G401 (cell line): ENCODE results near the gene FLT3LG. TPM values are rescaled to one million over a fixed set of nuclear protein-coding genes. Genes with fewer than 3 reads are reported as not detected.
A peak's percentile ranks its signal among the peaks of the same experiment; 100 is the strongest.

Experiments used
- DNase-seq: peaks from one replicate; pipeline ENCODE4 v3.0.0-alpha.2; 2015; ENCODE audit warnings: low spot score
- in situ Hi-C: cut with HindIII; loops from 2 replicates; pipeline ENCODE4 v1.10.0; 2016; ENCODE audit warnings: low sequenced_read_pairs, mixed read lengths
- total RNA-seq: library from RNA; depleted of rRNA; stranded (reverse); fragments of >200 nt; shearing (Covaris generic); gene quantifications from 2 replicates; pipeline ENCODE4 v1.2.3, GENCODE V29; 2014

FLT3LG gene
- total RNA-seq, 1 experiment from 2014 or later = not detected

DNA sequence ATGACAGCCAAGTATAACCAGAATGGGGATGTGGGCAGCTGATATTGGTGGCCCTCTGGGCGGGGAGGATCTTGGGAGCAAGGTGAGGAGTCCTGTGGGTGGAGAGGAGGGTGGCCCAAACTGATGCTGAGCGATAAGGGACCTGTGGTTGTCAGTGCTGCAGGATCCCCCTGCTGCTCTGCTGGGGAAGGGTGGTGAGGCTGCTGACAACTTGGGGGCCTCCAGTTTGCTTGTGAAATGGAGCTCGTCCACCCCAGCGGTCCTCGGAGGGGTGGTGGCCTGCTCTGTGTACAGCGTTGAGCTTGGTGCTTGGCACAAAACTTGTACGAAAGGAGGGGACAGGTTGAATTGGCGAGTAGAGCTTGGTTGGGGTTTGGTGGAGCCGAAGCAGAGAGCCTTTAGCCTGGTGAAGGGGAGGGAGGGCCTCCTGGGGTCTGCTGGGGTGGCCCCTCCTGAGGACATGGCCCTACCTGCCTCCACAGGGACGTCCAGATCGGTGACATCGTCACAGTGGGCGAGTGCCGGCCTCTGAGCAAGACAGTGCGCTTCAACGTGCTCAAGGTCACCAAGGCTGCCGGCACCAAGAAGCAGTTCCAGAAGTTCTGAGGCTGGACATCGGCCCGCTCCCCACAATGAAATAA lies 25.1 kb downstream of the FLT3LG start:
- in situ Hi-C loops = no loop called here
- DNase-seq = no peak

DNA sequence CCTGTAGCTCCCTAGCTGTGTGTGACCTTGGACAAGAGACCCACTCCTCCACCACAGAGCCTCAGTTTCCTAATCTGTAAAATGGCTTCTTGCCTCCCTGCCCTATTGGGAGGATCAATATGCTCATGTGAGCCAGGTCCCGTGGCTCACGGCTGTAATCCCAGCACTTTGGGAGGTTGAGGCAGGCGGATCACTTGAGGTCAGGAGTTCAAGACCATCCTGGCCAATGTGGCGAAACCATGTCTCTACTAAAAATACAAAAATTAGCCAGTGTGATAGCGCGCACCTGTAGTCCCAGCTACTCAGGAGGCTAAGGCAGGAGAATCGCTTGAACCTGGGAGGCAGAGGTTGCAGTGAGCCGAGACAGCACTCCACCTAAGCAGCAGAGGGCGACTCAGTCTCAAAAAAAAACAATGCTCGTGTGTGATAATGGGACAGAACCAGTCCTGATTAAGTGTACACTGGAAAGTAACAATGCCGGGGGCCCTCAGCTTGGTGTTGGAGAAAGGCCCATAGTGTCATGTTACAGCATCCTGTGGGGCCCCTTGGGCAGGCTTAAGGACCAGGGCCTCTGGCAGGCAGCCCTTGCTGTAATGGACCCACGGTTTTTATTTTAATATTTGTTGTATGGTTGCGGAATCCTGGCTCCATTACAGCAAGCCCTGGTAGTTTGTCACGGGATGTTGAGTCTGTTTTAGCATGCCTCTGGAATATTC lies 29.0 kb downstream of the FLT3LG start:
- in situ Hi-C loops = no loop called here
- peak; percentile 48 for DNase-seq

GRCh38 chr19:49503582-49503962 lies 29.6 kb downstream of the FLT3LG start:
- in situ Hi-C loops = no loop called here

GRCh38 chr19:49506575-49507105 lies 32.6 kb downstream of the FLT3LG start:
- peak; percentile 42 for DNase-seq
- in situ Hi-C loops = no loop called here

More at GRCh38 chr19:49503582-49503962, 29.6 kb downstream of the FLT3LG start:
- DNase-seq = no peak

DNA sequence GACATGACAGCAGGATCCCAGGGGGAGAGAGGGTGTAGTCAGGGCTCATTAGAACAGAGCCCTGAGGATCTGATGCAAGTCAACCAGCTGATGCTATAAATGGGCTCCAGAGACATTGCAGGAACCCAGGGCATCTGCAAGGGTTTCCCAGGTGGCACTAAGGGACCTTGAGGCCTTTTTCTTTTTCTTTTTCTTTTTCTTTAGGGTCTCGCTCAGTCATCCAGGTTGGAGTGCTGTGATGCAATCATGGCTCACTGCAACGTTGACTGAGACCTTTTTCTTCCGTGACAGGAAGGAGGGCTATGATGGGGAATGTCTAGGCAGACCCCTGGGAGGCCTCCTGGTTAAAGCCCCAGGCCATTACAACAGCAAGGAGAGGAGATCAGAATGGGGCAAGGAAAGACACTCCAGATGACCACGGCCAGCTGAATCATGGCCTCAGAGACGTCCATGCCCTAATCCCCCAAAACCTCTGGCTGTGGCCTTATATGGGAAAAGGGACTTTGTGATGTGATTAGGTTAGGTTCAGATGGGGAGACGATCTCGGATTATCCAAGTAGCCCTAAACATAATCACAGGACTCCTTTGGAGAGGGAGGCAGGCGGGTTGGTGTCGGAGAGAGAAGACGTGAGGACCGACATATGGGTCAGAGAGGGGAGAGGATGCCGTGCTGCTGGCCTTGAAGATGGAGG lies 33.9 kb downstream of the FLT3LG start:
- no peak for DNase-seq
- in situ Hi-C loops = no loop called here

GRCh38 chr19:49512970-49513745 lies 39.1 kb downstream of the FLT3LG start:
- in situ Hi-C loops = loop anchor here (5.0 to 10.0 kb wide), 2 partner anchors 49 to 162 kb away; partner anchors contain the start of gene PRMT1
- DNase-seq = no peak

GRCh38 chr19:49513746-49514118 lies 39.7 kb downstream of the FLT3LG start:
- in situ Hi-C loops = loop anchor here (5.0 to 10.0 kb wide), 2 partner anchors 49 to 161 kb away; partner anchors contain the start of gene PRMT1
- no peak for DNase-seq

DNA sequence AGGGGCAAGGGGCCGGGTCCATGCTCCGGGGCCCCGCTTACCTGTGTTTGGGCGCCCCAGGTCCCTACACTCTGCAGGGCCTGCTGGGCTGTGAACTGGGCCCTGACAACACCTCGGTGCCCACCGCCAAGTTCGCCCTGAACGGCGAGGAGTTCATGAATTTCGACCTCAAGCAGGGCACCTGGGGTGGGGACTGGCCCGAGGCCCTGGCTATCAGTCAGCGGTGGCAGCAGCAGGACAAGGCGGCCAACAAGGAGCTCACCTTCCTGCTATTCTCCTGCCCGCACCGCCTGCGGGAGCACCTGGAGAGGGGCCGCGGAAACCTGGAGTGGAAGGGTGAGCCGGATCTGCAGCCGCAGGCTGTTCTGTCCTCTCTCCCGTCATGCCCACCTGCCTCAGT lies 40.1 kb downstream of the FLT3LG start:
- DNase-seq = no peak
- in situ Hi-C loops = loop anchor here (5.0 to 10.0 kb wide), 2 partner anchors 48 to 161 kb away; partner anchors contain the start of gene PRMT1

DNA sequence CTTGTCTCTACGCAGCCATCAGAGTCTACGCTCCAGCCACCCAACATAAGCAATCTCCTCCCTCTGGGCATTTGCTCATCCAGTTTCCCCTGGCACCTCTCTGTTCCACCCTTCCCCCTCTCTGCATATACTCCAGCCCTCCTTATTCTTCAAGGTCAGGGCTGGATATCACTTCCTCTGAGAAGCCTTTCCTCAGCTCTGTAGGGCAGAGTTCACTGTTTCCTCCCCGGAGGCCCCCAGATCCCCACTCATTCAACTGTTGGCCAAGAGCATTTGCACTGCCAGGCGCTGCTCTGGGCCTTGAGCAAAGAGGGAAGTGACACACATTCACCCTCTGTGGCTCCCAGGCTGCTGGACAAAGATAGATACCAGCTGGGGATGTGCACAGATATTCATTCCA lies 41.8 kb downstream of the FLT3LG start:
- in situ Hi-C loops = loop anchor here (10.0 kb wide), 1 partner anchor 159 kb away; the partner anchor contains the start of gene PRMT1
- no peak for DNase-seq

- in situ Hi-C loops = loop anchor here (10.0 kb wide), 1 partner anchor 157 kb away; the partner anchor contains the start of gene PRMT1
- no peak for DNase-seq
These were observed 44.0 kb downstream of the FLT3LG start for GRCh38 chr19:49518033-49518432.

GRCh38 chr19:49520705-49521319 lies 46.8 kb downstream of the FLT3LG start:
- DNase-seq = peak; percentile 23
- in situ Hi-C loops = no loop called here

- in situ Hi-C loops = no loop called here
- DNase-seq = no peak
These were observed 50.9 kb downstream of the FLT3LG start for GRCh38 chr19:49524812-49525455.

- in situ Hi-C loops = no loop called here
- DNase-seq = no peak
These were observed 54.3 kb downstream of the FLT3LG start for GRCh38 chr19:49528211-49528771.

DNA sequence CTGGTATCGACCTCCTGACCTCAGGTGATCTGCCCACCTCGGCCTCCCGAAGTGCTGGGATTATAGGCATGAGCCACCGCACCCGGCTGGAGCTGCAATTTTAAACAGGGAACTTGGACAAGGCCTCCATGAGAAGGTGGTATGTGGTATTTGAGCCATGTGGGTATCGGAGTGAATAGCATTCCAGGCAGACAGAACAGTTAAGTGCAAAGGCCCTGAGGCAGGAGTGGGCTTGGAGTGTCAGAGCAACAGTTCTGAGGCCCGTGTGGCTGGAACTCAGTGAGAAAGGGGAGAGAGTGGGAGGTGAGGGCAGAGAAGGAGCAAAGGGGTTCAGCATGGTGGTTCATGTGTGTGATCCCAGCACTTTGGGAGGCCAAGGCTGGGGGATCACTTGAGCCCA lies 56.7 kb downstream of the FLT3LG start:
- no peak for DNase-seq
- in situ Hi-C loops = no loop called here

DNA sequence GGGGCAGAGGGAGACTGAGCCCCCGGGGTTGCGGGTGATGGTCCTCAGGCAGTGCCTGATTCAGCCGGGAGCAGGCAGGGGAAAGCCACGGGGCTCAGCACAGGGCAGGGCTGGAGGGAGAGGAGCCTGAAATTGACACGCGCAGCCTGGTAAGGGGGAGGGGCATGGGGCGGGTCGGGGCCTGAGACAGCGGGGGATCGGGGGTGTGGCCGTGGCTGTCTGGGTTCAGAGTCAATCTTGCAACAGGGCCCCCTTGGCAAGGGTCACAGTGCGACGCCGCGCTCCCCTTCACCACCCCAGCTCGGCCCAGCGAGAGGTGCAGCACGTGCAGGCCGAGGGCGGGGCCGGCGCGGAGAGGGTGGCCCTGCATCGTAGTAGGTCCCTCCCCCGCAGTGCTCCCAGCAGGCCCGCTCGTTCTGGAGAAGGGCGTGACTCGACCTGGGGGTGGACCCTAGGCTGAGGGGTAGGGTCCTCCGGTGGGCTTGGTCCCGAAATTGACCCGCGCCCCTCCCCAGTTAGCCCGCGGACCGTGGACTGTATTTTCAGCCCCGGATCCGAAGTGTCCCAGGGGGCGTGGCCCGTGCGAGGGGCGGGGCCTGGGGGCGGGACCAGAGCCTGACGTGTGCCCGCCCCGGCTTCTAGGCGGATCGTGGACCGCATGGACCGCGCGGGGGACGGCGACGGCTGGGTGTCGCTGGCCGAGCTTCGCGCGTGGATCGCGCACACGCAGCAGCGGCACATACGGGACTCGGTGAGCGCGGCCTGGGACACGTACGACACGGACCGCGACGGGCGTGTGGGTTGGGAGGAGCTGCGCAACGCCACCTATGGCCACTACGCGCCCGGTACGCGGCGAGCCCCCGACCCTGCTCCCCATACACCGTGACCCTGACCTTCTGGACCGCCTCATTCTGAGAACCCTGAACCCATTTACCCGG lies 59.8 kb downstream of the FLT3LG start:
- in situ Hi-C loops = no loop called here

DNA sequence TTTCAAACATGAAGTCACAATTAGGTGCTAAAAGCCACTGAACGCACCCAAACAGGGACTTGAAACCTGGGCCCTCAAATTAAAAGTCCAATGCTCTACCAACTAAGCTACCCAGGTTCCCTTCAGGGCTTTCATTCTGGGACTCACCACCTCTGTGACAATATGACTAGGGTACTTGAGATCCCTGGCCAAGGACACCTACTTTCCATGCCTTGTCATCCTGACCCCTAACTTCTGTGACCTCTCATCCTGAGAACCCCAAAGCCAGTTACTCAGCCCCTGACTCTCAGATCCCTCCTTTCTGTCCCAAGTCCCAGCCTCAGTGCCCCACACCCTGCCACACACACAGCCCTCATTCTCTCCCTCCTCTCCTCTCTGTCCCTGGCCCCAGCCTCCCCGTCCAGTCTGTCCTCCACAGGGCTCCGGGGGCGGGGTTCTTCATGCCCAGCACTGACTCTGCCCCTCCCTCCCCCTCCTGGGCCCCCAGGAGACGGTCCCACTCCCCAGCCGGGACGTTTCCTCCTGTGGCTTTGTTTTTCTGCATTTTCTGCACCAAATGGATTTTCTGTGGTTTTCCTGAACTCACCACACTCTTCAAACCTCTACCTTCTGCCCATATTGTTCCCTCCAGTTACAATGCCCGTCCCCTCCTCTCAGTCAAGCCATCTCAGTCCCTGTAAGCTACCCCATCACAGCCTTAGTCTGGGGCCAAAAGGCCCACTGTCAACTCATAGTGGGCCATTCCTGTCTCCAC lies 60.8 kb downstream of the FLT3LG start:
- in situ Hi-C loops = no loop called here
- DNase-seq = no peak

More for the DNA sequence above, 59.8 kb downstream of the FLT3LG start:
- peak; percentile 44 for DNase-seq
